GM23248 (cell line): Measurements from ENCODE around the gene PTH. TPM values are rescaled to one million over a fixed set of nuclear protein-coding genes. Genes with fewer than 3 reads are reported as not detected.
A peak's percentile ranks its signal among the peaks of the same experiment; 100 is the strongest.

Experiments
- DNase-seq: peaks from one replicate; pipeline ENCODE4 v3.0.0-alpha.2; 2015
- H2AFZ ChIP-seq: fragments of 200-600 bp; sonication (generic); 2 replicates; pipeline ENCODE4 v1.6.1; 2016; ENCODE audit warnings: antibody characterized with exemption
- H3F3A ChIP-seq: fragments of 200-600 bp; sonication (generic); 2 replicates; pipeline ENCODE4 v1.6.1; 2016; ENCODE audit warnings: mild to moderate bottlenecking, antibody characterized with exemption, mixed run types; ENCODE audit not compliant: insufficient read depth
- H3K27ac ChIP-seq: fragments of 200-600 bp; sonication (generic); 2 replicates; pipeline ENCODE4 v1.5.1; 2016; ENCODE audit warnings: mild to moderate bottlenecking
- H3K27me3 ChIP-seq: fragments of 200-600 bp; sonication (generic); replicated peaks from 2 replicates; pipeline ENCODE4 v1.6.1; 2016; ENCODE audit warnings: mild to moderate bottlenecking; ENCODE audit not compliant: insufficient read depth
- H3K36me3 ChIP-seq: fragments of 200-600 bp; sonication (generic); 2 replicates; pipeline ENCODE4 v1.6.1; 2016; ENCODE audit warnings: low read depth, mild to moderate bottlenecking
- H3K4me1 ChIP-seq: fragments of 200-600 bp; sonication (generic); 2 replicates; pipeline ENCODE4 v1.6.1; 2016; ENCODE audit warnings: mild to moderate bottlenecking; ENCODE audit not compliant: insufficient read depth
- H3K4me2 ChIP-seq: fragments of 200-600 bp; sonication (generic); one replicate; pipeline ENCODE4 v1.6.1; 2016; ENCODE audit warnings: mild to moderate bottlenecking; ENCODE audit not compliant: unreplicated experiment
- H3K4me3 ChIP-seq: fragments of 200-600 bp; sonication (generic); 2 replicates; pipeline ENCODE4 v1.5.1; 2016; ENCODE audit warnings: mild to moderate bottlenecking
- H3K79me2 ChIP-seq: fragments of 200-600 bp; sonication (generic); 2 replicates; pipeline ENCODE4 v1.6.1; 2016; ENCODE audit warnings: mild to moderate bottlenecking; ENCODE audit not compliant: insufficient read depth
- H3K9ac ChIP-seq: fragments of 200-600 bp; sonication (generic); 2 replicates; pipeline ENCODE4 v1.6.1; 2016; ENCODE audit warnings: mild to moderate bottlenecking
- H3K9me2 ChIP-seq: fragments of 200-600 bp; sonication (generic); 2 replicates; pipeline ENCODE4 v1.6.1; 2016; ENCODE audit warnings: mixed run types, mild to moderate bottlenecking, moderate library complexity; ENCODE audit not compliant: insufficient read depth
- H3K9me3 ChIP-seq: fragments of 200-600 bp; sonication (generic); one replicate; pipeline ENCODE4 v1.6.1; 2017; ENCODE audit warnings: low read depth
- H4K20me1 ChIP-seq: fragments of 200-600 bp; sonication (generic); 2 replicates; pipeline ENCODE4 v1.6.0; 2016; ENCODE audit not compliant: insufficient read depth
- EZH2 ChIP-seq: fragments of 200-600 bp; sonication (generic); IDR thresholded peaks from 2 replicates; pipeline ENCODE4 v1.6.1; 2018; ENCODE audit warnings: antibody characterized with exemption, mild to moderate bottlenecking; ENCODE audit not compliant: insufficient read depth, poor library complexity, severe bottlenecking
- EZH2phosphoT487 ChIP-seq: fragments of 200-600 bp; sonication (generic); IDR thresholded peaks from 2 replicates; pipeline ENCODE4 v1.6.1; 2018; ENCODE audit warnings: antibody characterized with exemption, moderate library complexity, mild to moderate bottlenecking, low read depth; ENCODE audit not compliant: insufficient read depth
- WGBS, 2 experiments: methylation state at CpG; one replicate each; pipeline ENCODE4 v1.1.6; 2015 to 2017; ENCODE audit warnings: low lambda C conversion rate in 2 of 2, low coverage in 1 of 2; ENCODE audit errors: missing lambda C conversion rate in 2 of 2; 5-methylcytosine and 5-hydroxymethylcytosine counted together
- in situ Hi-C: fragments of 300-500 bp; cut with MboI; formaldehyde crosslinking; loops from 2 replicates; pipeline ENCODE4 v1.15.0; 2020
- polyA plus RNA-seq: library from polyadenylated mRNA; unstranded; fragments of >200 nt; fragmentation: Nextera tagmentation; extraction: Ambion mirVana; gene quantifications from 2 replicates; pipeline ENCODE4 v1.2.1, GENCODE V29; 2016
- total RNA-seq: library from RNA; depleted of rRNA; stranded (reverse); fragments of >200 nt; shearing (Covaris generic); gene quantifications from 2 replicates; pipeline ENCODE4 v1.2.3, GENCODE V29; 2014; rRNA removed

Gene PTH
- total and polyA plus RNA-seq, 2 experiments from 2014 or later, result not detected

- H2AFZ ChIP-seq, result no peak overlapping the region
- no peaks in the 10 kb centered on the region for H3K36me3 ChIP-seq
- in situ Hi-C loops, result no loop called here
- H3K79me2 ChIP-seq, result peaks cover 97% of the 10 kb centered on the region
- 46 to 76% methylated on average over 1 of the region's 1 CpG for WGBS, 2 experiments
- no peaks in the 10 kb centered on the region for H3K27me3 ChIP-seq
- H3K27ac ChIP-seq, result no peak overlapping the region
- no peak for TF ChIP-seq EZH2phosphoT487
- TF ChIP-seq EZH2, result no peak
- no peak overlapping the region for H3K4me3 ChIP-seq
- 0 out of 2 replicates have a peak, but pooled peaks cover 5% of the 10 kb centered on the region for H4K20me1 ChIP-seq
- H3K9ac ChIP-seq, result no peak overlapping the region
- no peaks in the 10 kb centered on the region for H3K9me2 ChIP-seq
- H3K4me1 ChIP-seq, result peaks cover 34% of the 10 kb centered on the region
- peaks cover 20% of the 10 kb centered on the region; the same call in 1 of the 2 replicates for H3F3A ChIP-seq
- peak overlapping the region; percentile 33 for H3K4me2 ChIP-seq
- no peaks in the 10 kb centered on the region for H3K9me3 ChIP-seq
- DNase-seq, result no peak
These were observed 46.3 kb downstream of the PTH start for GRCh38 chr11:13449522-13449921.

- in situ Hi-C loops, result no loop called here
- Histone ChIP-seq H4K20me1 (0 out of 2 replicates have a peak, but pooled peaks cover 5% of the 10 kb centered on the region), H3K27me3 (no peaks in the 10 kb centered on the region), H3K36me3 (no peaks in the 10 kb centered on the region), H3K27ac (no peak overlapping the region), H2AFZ (peak overlapping the region; percentile 6; the same call in 1 of the 2 replicates), H3K4me3 (no peak overlapping the region), H3K4me1 (peaks cover 34% of the 10 kb centered on the region), H3K9ac (0 out of 2 replicates have a peak overlapping the region, but pooled peaks have one; percentile 5), H3F3A (peaks cover 20% of the 10 kb centered on the region; the same call in 1 of the 2 replicates), H3K9me2 (no peaks in the 10 kb centered on the region), H3K9me3 (no peaks in the 10 kb centered on the region), H3K4me2 (peak overlapping the region; percentile 33), H3K79me2 (peaks cover 97% of the 10 kb centered on the region)
- TF ChIP-seq EZH2phosphoT487 (no peak), EZH2 (no peak)
- WGBS, 2 experiments, result 2% methylated on average over 2 of the region's 2 CpGs
- DNase-seq, result peak; percentile 35
These were observed 46.9 kb downstream of the PTH start for GRCh38 chr11:13448876-13449275.

- Histone ChIP-seq H3K27me3 (no peaks in the 10 kb centered on the region), H3K27ac (peak overlapping the region; percentile 35), H3F3A (peaks cover 20% of the 10 kb centered on the region; the same call in 1 of the 2 replicates), H3K4me2 (peak overlapping the region; percentile 35), H2AFZ (no peak overlapping the region), H3K9me2 (no peaks in the 10 kb centered on the region), H3K4me1 (peaks cover 34% of the 10 kb centered on the region), H3K36me3 (no peaks in the 10 kb centered on the region), H3K9me3 (no peaks in the 10 kb centered on the region), H3K9ac (no peak overlapping the region), H3K79me2 (peaks cover 97% of the 10 kb centered on the region), H4K20me1 (no peaks in the 10 kb centered on the region), H3K4me3 (peak overlapping the region; percentile 7; the same call in 1 of the 2 replicates)
- in situ Hi-C loops, result no loop called here
- peak; percentile 72 for DNase-seq
- no peak for TF ChIP-seq EZH2phosphoT487
- no peak for TF ChIP-seq EZH2
These were observed 49.4 kb downstream of the PTH start for GRCh38 chr11:13446444-13446843.

GRCh38 chr11:13445588-13445987 is 50.2 kb downstream of the PTH start:
- Histone ChIP-seq H3K9ac (no peak overlapping the region), H3K79me2 (peaks cover 97% of the 10 kb centered on the region), H2AFZ (no peak overlapping the region), H3K36me3 (no peaks in the 10 kb centered on the region), H3F3A (peaks cover 25% of the 10 kb centered on the region), H3K4me2 (peak overlapping the region; percentile 35), H3K9me3 (no peaks in the 10 kb centered on the region), H3K9me2 (no peaks in the 10 kb centered on the region), H3K4me1 (peaks cover 40% of the 10 kb centered on the region), H3K27me3 (no peaks in the 10 kb centered on the region), H3K4me3 (no peak overlapping the region), H3K27ac (peak overlapping the region; percentile 35; the same call in 1 of the 2 replicates), H4K20me1 (no peaks in the 10 kb centered on the region)
- WGBS, 2 experiments, result 98 to 100% methylated on average over 2 of the region's 2 CpGs
- TF ChIP-seq EZH2phosphoT487 (no peak), EZH2 (no peak)
- in situ Hi-C loops, result no loop called here
- no peak for DNase-seq

Other genes starting within 250 kb of the PTH start
- gene BMAL1, start 218.2 kb downstream of the PTH start, total RNA-seq, result 41.7 and 66.5 TPM in 2 replicates
- gene BMAL1, start 218.2 kb downstream of the PTH start, polyA plus RNA-seq, result 31.9 and 34.9 TPM in 2 replicates
- gene BTBD10, start 32.8 kb downstream of the PTH start, total RNA-seq, result 43.8 and 56.7 TPM in 2 replicates
- 37.7 and 38.6 TPM in 2 replicates for gene BTBD10, start 32.8 kb downstream of the PTH start, polyA plus RNA-seq
- gene FAR1, start 172.7 kb upstream of the PTH start, total RNA-seq, result 48.4 and 56.1 TPM in 2 replicates
- 37.4 and 40.4 TPM in 2 replicates for gene FAR1, start 172.7 kb upstream of the PTH start, polyA plus RNA-seq